GM19099 (cell line): ENCODE data around the gene HOXA2.

Experiments
- POLR2A ChIP-seq: IDR thresholded peaks from 3 replicates; pipeline ENCODE4 v1.6.1; 2011; ENCODE audit warnings: low read depth; ENCODE audit not compliant: insufficient read length; ENCODE audit errors: extremely low read depth

HOXA2 gene

DNA sequence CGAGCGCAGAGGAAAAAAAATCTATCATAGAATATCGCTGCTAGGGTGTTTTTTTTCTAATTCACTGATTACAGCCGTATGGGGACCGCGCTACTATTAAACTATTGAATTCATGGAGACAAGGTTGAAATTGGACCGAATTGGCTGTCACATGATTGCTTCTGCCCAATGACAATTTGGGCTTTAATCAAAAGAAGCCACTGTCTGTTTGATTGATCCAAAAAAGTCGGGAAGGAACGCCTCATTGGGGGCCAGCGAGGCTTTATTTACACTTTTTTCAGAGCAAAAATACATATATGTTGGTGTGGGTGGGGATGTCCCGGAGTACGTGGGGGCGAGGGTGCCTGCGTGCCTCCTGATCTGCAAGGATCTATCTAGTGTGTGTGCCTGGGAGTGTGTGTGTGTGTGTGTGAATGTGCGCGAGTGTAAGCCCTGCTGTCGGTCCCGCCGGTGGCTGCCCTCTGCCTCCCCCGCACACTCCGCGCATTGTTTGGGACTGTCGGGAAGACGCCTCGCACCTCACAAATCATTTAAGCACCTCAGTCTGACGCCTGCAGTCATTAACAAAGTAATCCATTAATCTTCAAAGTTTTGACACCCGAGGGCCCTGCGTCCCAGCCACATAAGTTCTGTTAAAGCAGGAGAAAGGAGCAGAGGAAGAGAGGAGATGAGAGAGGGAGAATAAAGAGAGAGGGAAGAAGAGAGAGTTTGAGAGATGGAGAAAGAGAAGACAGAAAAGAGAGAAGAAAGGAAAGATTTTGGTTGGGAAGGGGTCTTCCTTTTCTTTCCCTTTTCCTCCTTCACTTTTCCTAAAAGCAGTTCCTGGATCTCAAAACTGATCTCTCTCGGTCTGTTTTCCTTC, at the start of gene HOXA2:
HOXA2 (minus strand) TSS at position 103 of the 862 bp plus-strand sequence. CDS start 183 bp downstream, outside the sequence.
- no peak for TF ChIP-seq POLR2A

GRCh38 chr7:27151341-27151930, 49.0 kb upstream of the HOXA2 start:
- TF ChIP-seq POLR2A: no peak

- no peak for TF ChIP-seq POLR2A
Measured at GRCh38 chr7:27150568-27151340, 48.3 kb upstream of the HOXA2 start.

- TF ChIP-seq POLR2A: no peak
Measured at GRCh38 chr7:27149842-27150567, 47.5 kb upstream of the HOXA2 start.

- no peak for TF ChIP-seq POLR2A
Measured at GRCh38 chr7:27148756-27149641, 46.5 kb upstream of the HOXA2 start.

GRCh38 chr7:27148031-27148755, 45.7 kb upstream of the HOXA2 start:
- no peak for TF ChIP-seq POLR2A

- TF ChIP-seq POLR2A: no peak
Measured at GRCh38 chr7:27147199-27148030, 44.9 kb upstream of the HOXA2 start, which contains the start of gene HOXA6. TSS of gene HOXA6 (minus strand) at chr7:27147774. CDS start at chr7:27147749, 25 bp downstream.

DNA sequence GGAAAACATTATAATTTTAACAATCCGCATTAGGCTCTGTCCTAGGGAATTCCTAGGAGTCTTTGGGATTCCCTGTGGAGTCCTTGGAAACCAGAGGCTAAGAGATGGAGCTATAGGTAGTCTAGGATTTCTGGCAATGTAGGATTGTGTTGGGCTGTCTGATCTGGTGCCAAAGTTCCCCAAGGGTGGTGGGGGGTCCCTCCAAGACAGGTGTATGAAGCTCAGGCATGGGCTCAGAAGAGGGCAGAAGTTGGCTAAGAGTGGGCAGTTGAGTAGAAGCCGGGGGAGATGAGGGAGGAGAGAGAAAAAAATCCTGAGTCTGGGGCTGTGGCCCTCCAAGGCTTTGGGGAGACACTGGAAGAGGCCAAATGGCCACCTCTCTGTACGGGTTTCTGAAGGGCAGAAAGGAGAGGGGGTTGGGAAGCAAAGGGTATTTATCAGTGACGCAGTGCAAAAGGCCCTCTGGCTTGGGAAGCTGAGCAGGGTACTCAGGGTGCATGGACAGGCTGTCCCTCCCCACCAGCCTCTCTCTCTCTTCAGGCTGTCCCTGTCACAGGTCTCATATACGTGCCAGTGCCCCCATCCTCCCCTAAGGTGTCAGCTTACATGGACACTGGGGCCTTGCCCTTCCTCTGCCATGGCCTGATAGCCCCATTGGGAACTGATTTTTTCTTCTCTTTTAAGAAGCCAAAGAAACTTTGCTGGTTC, 44.2 kb upstream of the HOXA2 start:
- no peak for TF ChIP-seq POLR2A

DNA sequence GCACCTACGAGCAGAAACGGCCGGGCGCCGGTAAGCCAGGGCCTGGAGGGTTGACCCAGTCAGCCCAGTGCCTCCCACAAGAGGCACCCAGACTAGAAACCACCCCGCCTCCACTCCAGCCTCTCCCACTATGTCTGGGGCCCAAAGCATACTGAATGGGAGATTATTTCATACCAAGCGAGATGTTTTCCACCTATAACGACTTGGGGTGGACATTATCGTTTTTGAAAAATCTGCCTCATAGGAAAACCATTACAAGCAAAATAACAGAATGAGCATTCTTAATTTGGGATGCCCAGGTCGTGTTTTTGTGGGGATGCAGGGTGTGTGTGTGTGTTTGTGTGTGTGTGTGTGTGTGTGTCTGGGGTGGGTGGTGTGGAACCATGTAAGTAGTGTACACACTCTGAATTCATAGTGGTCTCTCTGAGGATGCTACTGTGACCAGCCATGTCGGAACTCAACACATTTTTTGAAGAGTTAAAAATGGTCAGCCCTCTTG, 43.5 kb upstream of the HOXA2 start:
- TF ChIP-seq POLR2A: no peak

GRCh38 chr7:27145165-27145913, 42.9 kb upstream of the HOXA2 start:
- no peak for TF ChIP-seq POLR2A

- TF ChIP-seq POLR2A: no peak
Measured at GRCh38 chr7:27144781-27145164, 42.3 kb upstream of the HOXA2 start.
